ENCODE measurements around the gene LIX1. TPM values are rescaled to one million over a fixed set of nuclear protein-coding genes. Genes with fewer than 3 reads are reported as not detected.

Gene LIX1
- total and polyA plus RNA-seq, 7 donors, result 0.54 to 3.6 (median 1.7) TPM; not detected in 2

GRCh38 chr5:97043511-97043910 lies 98.9 kb downstream of the LIX1 start:
- Histone ChIP-seq H3K4me1 (peaks cover 0 to 3% (median 0%) of the 10 kb centered on the region in 4 donors), H3K36me3 (no peaks in the 10 kb centered on the region), H3K27me3 (no peaks in the 10 kb centered on the region), H3K4me3 (no peak overlapping the region), H3K27ac (no peak overlapping the region), H3K9me3 (no peaks in the 10 kb centered on the region)
- no peak for DNase-seq
- TF ChIP-seq CTCF (IDR thresholded peaks at IDR 0.05) (no peak), POLR2A (IDR thresholded peaks at IDR 0.05) (no peak), POLR2AphosphoS5 (IDR thresholded peaks at IDR 0.05) (no peak), EP300 (IDR thresholded peaks at IDR 0.05) (no peak)
- intact Hi-C loops (cut with DNase I), result loop anchor here (5.0 kb wide), 1 partner anchor 119 kb away; no protein-coding TSS in a partner anchor
- 74 to 75% methylated on average over 3 of the region's 3 CpGs for WGBS, 2 donors

DNA sequence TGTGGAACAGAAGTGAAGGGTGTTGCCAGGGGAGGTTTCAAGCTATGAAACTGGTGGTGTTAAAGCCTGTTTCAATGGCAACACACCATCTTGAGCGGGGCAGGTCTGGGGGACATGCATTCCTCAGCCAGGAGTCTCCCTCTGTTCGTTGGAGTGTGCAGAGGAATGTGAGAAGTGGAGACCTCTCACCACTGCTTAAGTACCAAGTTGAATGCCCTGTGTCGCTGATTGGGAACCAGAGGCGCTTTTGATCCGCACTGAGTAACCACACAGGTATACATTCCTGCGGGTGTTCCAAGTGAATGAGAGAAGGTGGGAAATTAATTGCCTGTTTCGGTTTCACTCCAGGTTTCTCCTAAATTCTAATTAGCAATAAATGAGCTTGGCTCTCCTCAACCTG lies 99.4 kb downstream of the LIX1 start:
- H3K9me3 ChIP-seq, result no peaks in the 10 kb centered on the region
- no peak overlapping the region for H3K27ac ChIP-seq
- WGBS, 2 donors, result 90 to 94% methylated on average over 7 of the region's 7 CpGs
- H3K36me3 ChIP-seq, result no peaks in the 10 kb centered on the region
- peaks cover 0 to 3% (median 0%) of the 10 kb centered on the region in 4 donors for H3K4me1 ChIP-seq
- no peak for DNase-seq
- TF ChIP-seq POLR2A (IDR thresholded peaks at IDR 0.05), result no peak
- TF ChIP-seq CTCF (IDR thresholded peaks at IDR 0.05), result no peak
- no peak for TF ChIP-seq POLR2AphosphoS5 (IDR thresholded peaks at IDR 0.05)
- TF ChIP-seq EP300 (IDR thresholded peaks at IDR 0.05), result no peak
- H3K4me3 ChIP-seq, result no peak overlapping the region
- intact Hi-C loops (cut with DNase I), result loop anchor here (5.0 kb wide), 1 partner anchor 119 kb away; no protein-coding TSS in a partner anchor
- H3K27me3 ChIP-seq, result no peaks in the 10 kb centered on the region

Small RNAs within 50 kb of the gene (small RNA-seq; reads per million reads assigned to genes)
- gene RNU1-73P, result 0 reads per million in 3 donors

Other genes starting within 250 kb of the LIX1 start
- gene LNPEP, start 206.5 kb downstream of the LIX1 start, total RNA-seq, result 10 to 100 TPM; 45.2 to 68.1 (median 59.0) TPM
- gene LNPEP, start 206.5 kb downstream of the LIX1 start, polyA plus RNA-seq, result 10 to 100 TPM in 1 of 3 donors, 1 to 10 TPM in 2; 1.4 to 12.7 (median 1.8) TPM
- 10 to 100 TPM; 16.1 to 28.0 (median 23.0) TPM for gene RIOK2, start 40.6 kb upstream of the LIX1 start, total RNA-seq
- gene RIOK2, start 40.6 kb upstream of the LIX1 start, polyA plus RNA-seq, result 10 to 100 TPM in 1 of 3 donors, 1 to 10 TPM in 2; 7.8 to 10.8 (median 8.6) TPM